ENCODE measurements around the gene DNAJB11.
"Not testable (repeated sequence)": the region's sequence is repeated elsewhere in the genome, so short reads cannot be mapped to it uniquely, and the experiment has no call there.

DNA sequence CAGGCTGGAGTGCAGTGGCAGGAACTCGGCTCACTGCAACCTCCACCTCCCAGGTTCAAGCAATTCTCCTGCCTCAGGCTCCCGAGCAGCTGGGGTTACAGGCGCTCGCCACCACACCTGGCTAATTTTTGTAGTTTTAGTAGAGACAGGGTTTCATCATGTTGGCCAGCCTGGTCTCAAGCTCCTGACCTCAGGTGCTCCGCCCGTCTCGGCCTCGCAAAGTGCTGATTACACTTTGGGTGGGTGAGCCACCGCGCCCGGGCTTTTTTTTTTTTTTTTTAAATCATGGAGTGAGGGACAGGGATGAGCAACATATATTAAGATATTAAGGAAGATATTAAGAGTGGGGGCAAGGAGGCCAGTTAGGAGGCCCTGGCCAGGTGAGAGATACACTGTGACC, 1.2 kb upstream of the DNAJB11 start:
- TF ChIP-seq, protein P1, sequence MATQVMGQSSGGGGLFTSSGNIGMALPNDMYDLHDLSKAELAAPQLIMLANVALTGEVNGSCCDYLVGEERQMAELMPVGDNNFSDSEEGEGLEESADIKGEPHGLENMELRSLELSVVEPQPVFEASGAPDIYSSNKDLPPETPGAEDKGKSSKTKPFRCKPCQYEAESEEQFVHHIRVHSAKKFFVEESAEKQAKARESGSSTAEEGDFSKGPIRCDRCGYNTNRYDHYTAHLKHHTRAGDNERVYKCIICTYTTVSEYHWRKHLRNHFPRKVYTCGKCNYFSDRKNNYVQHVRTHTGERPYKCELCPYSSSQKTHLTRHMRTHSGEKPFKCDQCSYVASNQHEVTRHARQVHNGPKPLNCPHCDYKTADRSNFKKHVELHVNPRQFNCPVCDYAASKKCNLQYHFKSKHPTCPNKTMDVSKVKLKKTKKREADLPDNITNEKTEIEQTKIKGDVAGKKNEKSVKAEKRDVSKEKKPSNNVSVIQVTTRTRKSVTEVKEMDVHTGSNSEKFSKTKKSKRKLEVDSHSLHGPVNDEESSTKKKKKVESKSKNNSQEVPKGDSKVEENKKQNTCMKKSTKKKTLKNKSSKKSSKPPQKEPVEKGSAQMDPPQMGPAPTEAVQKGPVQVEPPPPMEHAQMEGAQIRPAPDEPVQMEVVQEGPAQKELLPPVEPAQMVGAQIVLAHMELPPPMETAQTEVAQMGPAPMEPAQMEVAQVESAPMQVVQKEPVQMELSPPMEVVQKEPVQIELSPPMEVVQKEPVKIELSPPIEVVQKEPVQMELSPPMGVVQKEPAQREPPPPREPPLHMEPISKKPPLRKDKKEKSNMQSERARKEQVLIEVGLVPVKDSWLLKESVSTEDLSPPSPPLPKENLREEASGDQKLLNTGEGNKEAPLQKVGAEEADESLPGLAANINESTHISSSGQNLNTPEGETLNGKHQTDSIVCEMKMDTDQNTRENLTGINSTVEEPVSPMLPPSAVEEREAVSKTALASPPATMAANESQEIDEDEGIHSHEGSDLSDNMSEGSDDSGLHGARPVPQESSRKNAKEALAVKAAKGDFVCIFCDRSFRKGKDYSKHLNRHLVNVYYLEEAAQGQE (IDR thresholded peaks at IDR 0.05; ENCODE audit: low read depth) = not testable (repeated sequence)
- TF ChIP-seq CTCF (IDR thresholded peaks at IDR 0.05 in 2 of 3, conservative IDR thresholded peaks at IDR 0.05 in 1 of 3; ENCODE audit: borderline replicate concordance in 1 of 3, insufficient read depth in 1 of 3, low read depth in 2 of 3, low read length in 2 of 3); EZH2phosphoT487 (IDR thresholded peaks at IDR 0.05; ENCODE audit: borderline replicate concordance); POLR2A (IDR thresholded peaks at IDR 0.05; ENCODE audit: borderline replicate concordance, extremely low read depth, insufficient read depth, insufficient read length); POLR2AphosphoS5 (IDR thresholded peaks at IDR 0.05; ENCODE audit: low read depth, low read length); MAX (IDR thresholded peaks at IDR 0.05); SIN3A (IDR thresholded peaks at IDR 0.05; ENCODE audit: low read depth); CEBPB (IDR thresholded peaks at IDR 0.05; ENCODE audit: low read depth); RAD21 (IDR thresholded peaks at IDR 0.05; ENCODE audit: low read depth): not testable (repeated sequence)
- TF ChIP-seq, protein P2, sequence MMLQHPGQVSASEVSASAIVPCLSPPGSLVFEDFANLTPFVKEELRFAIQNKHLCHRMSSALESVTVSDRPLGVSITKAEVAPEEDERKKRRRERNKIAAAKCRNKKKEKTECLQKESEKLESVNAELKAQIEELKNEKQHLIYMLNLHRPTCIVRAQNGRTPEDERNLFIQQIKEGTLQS (IDR thresholded peaks at IDR 0.05) = not testable (repeated sequence)

All from HCT116 (cell line).